Caki2 (cell line): Measurements from ENCODE around the gene MED9. TPM values are rescaled to one million over a fixed set of nuclear protein-coding genes. Genes with fewer than 3 reads are reported as not detected.
A peak's percentile ranks its signal among the peaks of the same experiment; 100 is the strongest.

ENCODE experiments used
- DNase-seq: peaks from one replicate; pipeline ENCODE4 v3.0.0-alpha.2; 2015; ENCODE audit warnings: low read depth
- in situ Hi-C: cut with HindIII; loops from 2 replicates; pipeline ENCODE4 v1.10.0; 2016; ENCODE audit warnings: low sequenced_read_pairs, low pct_unique_long_range_greater_than_20kb, mixed read lengths
- total RNA-seq: library from RNA; depleted of rRNA; stranded (reverse); fragments of >200 nt; shearing (Covaris generic); gene quantifications from 2 replicates; pipeline ENCODE4 v1.2.3, GENCODE V29; 2014; ENCODE audit warnings: low replicate concordance

Gene MED9
- total RNA-seq, 1 experiment from 2014 or later, result 19.6 TPM

- in situ Hi-C loops, result no loop called here
- DNase-seq, result no peak
Measured at GRCh38 chr17:17520599-17521232, 43.9 kb downstream of the MED9 start.

GRCh38 chr17:17523001-17523730, 46.4 kb downstream of the MED9 start:
- in situ Hi-C loops, result no loop called here
- DNase-seq, result no peak

GRCh38 chr17:17523731-17524490, 47.1 kb downstream of the MED9 start:
- in situ Hi-C loops, result no loop called here
- no peak for DNase-seq

- in situ Hi-C loops, result no loop called here
- no peak for DNase-seq
Measured at GRCh38 chr17:17525311-17525710, 48.5 kb downstream of the MED9 start.

GRCh38 chr17:17525956-17526355, 49.2 kb downstream of the MED9 start:
- DNase-seq, result no peak
- in situ Hi-C loops, result no loop called here

GRCh38 chr17:17526369-17526768, 49.6 kb downstream of the MED9 start:
- in situ Hi-C loops, result no loop called here

GRCh38 chr17:17527534-17527933, 50.7 kb downstream of the MED9 start:
- no peak for DNase-seq
- in situ Hi-C loops, result no loop called here

More at GRCh38 chr17:17526369-17526768, 49.6 kb downstream of the MED9 start:
- no peak for DNase-seq

- DNase-seq, result no peak
- in situ Hi-C loops, result no loop called here
Measured at GRCh38 chr17:17527956-17528500, 51.2 kb downstream of the MED9 start.

- DNase-seq, result no peak
- in situ Hi-C loops, result no loop called here
Measured at GRCh38 chr17:17528696-17529652, 52.2 kb downstream of the MED9 start.

- in situ Hi-C loops, result no loop called here
- DNase-seq, result no peak
Measured at GRCh38 chr17:17531156-17531555, 54.4 kb downstream of the MED9 start.

GRCh38 chr17:17532991-17533390, 56.2 kb downstream of the MED9 start:
- in situ Hi-C loops, result no loop called here
- DNase-seq, result no peak

GRCh38 chr17:17533901-17534441, 57.2 kb downstream of the MED9 start:
- in situ Hi-C loops, result no loop called here
- DNase-seq, result no peak

GRCh38 chr17:17535957-17536356, 59.2 kb downstream of the MED9 start:
- DNase-seq, result no peak
- in situ Hi-C loops, result no loop called here

GRCh38 chr17:17536702-17537101, 59.9 kb downstream of the MED9 start:
- DNase-seq, result no peak
- in situ Hi-C loops, result no loop called here

- in situ Hi-C loops, result no loop called here
- peak; percentile 20 for DNase-seq
Measured at GRCh38 chr17:17537311-17538099, 60.7 kb downstream of the MED9 start.

GRCh38 chr17:17538417-17539391, 61.9 kb downstream of the MED9 start:
- in situ Hi-C loops, result no loop called here
- DNase-seq, result no peak
